ENCODE data around the gene TMEM151A.

Gene TMEM151A

DNA sequence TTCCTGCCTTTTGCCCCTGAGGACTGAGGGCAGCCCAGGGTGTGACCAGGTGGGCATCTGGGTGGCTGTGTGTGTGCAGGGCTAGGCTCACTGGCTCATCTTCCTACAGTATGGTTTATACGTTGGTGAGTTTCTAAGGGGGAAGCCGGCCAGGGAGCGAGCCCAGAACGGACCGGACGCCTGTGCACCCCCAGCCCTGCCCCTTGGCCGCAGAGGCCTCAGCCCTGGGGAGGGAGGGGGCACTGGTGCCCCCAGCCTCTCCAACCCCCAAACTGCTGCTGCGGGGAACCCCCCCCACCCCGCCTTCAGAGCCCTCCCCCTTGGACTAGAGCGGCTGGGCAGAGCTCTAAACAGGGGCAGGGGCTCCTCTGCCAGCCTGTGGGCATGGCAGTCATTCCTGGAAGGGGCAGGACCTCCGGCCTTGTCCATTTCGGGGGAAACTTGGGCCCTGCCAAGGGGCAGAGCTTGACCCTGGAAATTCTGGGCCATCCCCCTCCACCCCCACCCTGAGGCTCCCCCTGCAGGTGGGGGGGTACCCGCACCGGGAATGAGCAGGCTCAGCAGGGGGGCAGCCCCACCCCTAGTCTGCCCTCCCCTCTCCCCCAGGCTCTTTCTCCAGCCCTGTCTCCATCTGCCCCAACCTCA, 8.1 kb upstream of the TMEM151A start:
- no peak for DNase-seq

DNA sequence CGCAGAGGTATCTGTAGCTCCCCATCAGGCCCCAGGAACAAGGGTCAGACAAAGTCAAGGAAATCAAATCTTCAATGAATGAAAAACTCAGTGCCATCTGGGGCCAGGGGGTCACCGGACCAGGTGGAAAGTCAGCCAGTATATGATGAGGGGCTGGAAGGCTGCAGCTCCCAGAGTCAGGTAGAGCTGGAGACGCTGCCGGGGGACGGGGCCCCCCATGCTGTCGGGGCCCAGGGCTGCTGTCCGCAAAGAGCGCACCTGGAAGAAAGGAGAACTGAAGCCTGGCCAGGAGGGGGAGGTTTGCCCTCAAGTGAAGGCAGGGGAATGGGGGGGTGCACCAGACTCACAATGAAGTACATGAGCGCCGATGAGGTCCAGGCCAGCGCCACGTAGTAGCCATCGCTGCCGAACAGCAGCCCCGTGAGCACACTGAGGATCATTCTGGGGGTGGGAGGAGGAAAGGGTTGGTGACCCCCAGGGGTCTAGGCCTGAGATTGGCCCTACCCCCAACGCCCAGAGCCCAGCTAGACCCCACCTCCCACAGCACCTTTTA, 7.1 kb upstream of the TMEM151A start:
- no peak for DNase-seq

DNA sequence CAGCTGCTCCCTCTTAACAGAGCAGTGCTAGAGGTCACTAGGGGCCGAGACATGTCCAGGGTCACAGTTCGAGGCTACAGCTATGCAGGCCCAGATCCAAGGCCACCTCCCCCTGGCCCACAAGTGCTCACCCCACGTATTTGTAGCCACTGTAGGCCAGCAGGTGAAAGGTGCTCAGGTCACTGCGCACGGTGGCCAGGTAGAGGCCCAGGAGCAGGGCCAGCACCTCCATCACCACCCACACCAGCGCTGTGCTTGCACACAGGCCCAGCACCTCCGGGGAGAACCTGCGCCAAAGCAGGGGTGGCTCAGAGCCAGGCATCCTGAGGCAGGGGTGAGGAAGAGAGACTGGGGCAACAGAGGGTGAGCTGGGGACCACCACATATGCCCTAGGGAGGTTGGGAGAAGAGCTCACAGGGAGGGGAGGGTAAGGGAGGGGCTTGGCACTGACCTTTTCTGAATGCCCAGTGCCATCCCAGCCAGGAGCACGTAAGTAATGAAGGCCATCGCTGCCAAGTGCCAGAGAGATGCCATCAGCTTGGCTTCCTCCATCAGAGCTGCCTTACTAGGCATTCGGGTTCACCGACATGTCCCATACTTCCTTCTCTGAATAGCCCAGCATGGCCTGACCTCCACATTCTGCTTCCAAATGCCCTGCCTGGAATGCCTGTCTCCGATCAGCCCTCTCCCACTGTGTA, 6.3 kb upstream of the TMEM151A start:
- DNase-seq = no peak

DNA sequence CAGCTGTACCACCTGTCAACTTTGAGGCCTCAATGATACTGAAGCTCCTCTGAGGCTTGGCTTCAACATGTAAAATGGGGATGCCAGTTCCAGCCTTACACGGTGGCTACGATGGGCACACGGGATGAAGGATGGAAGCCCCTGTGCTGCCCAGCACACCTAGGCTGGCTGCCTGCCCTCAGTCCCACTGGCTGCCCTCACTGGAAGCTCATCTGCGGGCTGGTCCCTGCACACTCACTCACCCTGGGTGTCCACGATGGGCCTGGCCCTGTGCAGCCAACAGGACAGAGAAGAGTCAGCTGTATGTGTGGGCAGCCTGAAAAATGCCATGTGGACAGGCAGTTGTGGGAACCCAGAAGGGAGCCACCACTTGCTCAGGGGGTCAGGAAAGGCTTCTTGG, 5.0 kb upstream of the TMEM151A start:
- DNase-seq = no peak

DNA sequence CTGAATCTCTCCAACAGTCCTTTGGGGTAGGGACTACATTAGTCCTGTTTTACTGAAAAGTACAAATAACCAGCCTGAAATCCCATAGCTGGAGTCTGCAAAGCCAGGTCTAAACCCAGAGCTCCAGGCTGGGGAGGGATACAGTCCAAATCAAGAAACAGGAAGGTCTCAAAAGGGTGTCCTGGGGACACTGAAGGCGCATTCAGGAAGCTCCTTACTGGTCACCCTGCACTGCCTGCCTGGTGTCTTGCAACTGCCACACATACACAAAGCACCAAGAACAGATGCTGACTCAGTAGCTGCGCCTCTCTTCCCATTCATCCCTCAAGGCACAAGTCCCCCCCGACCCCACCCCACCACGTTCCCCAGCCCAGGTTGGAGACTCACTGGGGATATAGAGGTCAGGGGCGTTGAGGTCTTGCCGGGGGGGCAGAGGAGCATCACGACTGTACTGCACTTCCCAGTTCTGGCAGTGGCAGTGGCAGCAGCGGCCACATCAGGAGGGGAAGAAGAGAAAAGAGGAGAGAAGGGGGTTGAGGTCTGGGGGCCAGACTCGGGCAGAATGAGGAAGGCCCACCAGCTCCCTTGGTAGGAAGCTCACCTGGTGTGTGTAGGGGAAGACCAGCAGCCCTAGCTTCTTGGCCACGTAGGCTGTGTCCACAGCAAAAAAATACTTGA, 4.3 kb upstream of the TMEM151A start:
- DNase-seq = no peak

DNA sequence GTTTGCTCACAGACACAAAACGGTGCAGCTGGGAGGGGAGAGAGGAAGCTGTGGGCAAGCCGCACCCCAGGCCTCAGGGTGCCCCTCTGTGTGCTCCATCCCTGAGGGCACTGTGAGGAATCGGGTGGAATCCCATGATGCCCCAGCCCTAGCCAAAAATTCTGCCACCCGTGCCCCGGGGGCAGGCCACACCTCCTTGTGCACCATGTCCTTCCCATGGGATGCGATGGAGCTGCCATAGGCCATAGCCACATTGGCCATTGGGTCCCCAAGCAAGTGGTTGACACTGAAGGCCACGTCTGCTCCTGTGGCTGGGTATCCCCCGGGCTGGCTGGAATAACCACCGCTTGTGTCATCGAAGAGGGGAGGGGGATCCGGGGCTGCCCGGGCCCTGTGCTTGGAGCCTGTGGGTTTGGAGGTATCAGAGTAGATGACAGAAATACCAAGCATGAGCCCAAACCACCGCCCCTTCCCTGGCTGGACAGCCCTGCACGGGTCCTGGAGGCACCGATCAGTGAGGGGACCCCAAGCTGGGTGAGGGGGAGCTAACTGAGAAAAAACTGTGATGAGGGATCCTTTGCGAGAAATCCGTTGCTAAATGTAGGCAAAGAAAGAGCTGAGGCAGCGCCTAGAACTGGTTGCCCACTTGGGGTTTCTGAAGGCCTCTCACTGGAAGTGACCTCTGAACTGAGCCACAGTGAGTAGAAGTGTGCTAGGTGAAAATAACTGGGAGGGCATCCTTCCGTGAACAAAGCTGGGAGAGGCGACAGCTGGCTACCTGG, 3.6 kb upstream of the TMEM151A start:
- peak; percentile 62 for DNase-seq

DNA sequence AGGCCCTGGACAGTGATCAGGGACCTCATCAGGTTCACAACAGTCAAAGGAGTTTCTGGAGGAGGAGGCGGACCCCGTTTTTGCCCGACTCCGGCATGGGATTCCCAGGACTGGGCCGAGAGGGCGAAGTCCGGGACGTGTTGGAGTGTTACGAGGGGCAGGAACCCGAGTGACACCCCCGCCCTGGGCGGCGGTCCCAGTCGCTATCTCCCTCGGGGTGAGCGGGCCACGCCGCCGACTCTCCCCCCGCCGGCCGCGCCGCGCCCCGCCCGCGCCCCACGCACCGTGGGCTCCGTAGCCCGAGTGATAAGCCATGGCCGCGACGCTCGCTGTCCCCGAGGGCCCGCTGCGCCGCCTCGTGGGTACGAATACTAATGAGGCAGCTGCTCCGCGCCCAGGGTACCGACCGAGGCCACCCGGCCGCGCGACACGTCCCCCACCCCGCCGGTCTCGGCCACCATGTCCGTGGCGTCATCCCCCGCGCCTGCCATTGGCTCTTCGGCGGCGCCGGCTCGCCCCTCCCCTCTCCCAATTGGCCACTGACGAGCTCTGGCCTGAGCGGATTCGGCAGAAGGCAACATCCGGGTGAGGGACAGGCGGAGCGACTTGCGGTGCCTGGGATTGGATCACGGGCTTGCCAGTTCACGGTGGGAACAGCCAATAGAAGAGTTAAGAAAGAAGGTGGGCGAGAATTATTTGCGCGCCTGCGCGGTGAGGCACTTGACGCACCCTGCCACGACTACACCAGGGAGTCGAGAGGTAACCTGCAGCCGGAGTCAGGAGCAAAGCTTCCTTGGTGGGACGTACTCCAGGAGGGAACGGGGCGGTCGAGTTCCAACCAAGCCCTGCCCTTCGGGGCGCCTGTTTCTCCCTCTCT, 2.8 kb upstream of the TMEM151A start, which contains the start of gene YIF1A:
YIF1A (minus strand) TSS at position 473 of the 877 bp plus-strand sequence; CDS start at position 315, 158 bp downstream.
- peak; percentile 97 for DNase-seq

DNA sequence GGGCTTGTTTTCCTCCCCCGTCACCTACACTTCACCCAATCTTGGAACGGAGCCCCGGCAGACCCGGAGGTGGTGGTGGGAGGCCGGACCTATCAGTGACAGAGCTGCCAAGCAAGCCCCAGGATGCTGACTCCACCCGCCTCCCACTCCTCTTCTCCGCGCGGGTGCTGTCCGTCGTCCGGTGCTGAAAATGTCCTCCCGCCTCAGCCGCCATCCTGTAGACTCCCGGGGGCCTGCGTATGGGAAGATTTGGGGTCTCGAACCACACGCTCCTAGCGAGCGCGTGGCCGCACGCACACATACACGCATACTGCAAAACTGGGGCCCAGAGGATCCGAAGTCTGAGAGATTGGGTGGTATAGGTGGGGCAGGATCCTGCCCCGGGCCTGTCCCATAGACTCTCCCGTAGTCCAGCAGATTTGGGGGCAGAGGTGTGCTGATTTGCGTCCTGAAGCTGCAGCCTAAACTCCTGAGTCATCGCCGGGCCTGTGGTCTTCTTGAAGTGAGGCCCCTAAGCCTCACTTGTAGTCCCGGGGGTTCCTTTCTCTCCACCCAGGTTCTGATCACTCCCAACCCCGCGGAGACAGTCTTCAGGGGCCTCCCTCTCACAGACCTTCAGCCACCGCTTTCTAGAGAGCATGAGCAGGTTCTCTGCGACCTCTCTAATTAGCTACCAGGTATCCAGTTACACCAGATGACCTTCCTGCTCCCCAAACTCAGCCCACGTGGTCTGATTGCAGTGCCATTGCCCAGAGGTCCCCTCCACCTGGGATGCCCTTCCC, 2.0 kb upstream of the TMEM151A start:
- DNase-seq = no peak

DNA sequence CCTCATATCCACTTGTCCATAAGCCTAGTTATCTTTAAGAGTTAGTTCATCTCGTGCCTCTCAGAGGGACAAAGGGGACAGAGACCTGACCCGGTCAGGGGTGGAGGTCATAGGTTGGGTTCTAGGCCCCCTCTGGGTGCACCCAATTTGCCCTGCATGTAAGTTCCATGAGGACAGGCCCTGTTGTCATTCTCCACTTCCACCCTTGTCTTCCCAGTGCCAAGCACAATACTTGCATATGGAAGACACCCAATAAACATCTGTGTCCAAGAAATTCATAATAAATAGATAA, 1.4 kb upstream of the TMEM151A start:
- no peak for DNase-seq

DNA sequence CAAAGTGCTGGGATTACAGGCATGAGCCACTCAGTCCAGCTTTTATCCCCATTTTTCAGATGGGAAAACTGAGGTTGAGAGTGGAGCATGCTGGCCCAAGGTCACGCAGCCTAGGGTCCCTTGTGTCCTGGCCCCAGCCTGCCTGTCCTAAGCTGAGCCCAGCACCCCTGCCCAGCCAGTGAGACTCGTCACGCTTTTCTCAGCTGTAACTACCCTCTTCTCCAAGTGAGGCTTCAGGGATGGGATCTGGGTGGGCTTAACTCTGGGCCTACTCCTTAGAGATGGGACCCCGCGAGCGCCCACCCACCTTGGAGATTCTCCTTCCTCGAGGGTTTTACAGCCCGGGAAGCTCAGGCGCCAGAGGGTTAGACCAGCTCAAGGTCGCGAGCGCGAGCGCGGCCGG, 390 bp upstream of the TMEM151A start:
- DNase-seq = peak; percentile 47

DNA sequence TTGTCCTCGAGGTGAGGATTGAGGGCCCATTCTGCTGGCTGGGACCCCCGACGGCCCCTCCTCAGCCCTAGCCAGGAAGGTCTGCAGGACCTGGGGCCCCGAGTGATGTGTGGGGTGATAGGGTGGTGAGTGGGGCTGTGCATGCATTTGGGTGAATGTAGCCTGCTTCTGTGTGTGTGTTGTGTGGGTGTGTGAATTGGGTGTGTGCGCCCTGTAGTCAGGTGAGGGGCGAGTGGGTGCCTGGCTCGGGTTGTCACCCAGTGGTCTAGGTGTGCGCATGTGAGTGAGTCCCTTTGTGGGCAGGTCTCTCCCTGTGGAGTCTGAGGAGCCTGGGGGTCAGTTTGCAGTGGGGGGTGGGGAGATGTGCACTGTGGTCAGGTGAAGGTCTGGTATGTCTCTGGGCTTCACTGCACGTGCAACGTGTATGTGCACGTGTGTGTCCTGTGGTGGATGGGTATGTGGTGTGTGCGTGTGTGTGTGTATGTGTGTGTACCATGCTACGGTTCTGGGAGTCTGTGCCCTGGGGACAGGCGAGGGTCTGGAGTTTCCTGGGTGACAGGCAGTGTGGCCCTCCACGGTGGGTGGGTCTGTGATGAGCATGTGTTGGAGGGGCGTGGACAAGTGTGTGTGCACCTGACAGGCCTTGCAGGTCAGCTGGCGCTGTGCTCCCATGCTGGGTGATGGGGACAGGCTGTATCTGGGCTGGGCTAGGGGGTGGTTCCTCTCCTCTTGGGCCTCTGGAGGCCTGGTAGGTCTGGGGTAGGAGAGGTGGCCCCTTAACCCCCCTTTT, 1.0 kb downstream of the TMEM151A start:
- DNase-seq = peak; percentile 42

DNA sequence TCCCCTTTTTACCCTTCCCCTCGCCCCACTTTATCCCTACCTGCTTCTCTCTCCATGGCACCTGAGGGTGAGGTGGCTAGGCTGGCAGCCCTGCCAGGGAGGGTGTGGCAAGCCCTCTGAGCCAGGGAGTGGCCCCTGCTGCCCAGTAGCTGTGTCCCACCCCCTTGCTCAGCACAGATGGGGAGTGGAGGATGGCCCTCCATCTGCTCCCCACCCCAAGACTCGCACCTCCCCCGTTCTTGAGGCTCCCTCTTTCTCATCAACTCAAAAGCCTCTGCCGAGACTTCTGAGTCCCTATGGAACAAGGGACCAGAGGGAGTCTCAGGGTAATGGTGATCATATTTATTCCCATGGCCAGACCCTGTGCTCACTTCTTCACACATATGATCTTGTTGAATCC, 1.7 kb downstream of the TMEM151A start:
- no peak for DNase-seq

DNA sequence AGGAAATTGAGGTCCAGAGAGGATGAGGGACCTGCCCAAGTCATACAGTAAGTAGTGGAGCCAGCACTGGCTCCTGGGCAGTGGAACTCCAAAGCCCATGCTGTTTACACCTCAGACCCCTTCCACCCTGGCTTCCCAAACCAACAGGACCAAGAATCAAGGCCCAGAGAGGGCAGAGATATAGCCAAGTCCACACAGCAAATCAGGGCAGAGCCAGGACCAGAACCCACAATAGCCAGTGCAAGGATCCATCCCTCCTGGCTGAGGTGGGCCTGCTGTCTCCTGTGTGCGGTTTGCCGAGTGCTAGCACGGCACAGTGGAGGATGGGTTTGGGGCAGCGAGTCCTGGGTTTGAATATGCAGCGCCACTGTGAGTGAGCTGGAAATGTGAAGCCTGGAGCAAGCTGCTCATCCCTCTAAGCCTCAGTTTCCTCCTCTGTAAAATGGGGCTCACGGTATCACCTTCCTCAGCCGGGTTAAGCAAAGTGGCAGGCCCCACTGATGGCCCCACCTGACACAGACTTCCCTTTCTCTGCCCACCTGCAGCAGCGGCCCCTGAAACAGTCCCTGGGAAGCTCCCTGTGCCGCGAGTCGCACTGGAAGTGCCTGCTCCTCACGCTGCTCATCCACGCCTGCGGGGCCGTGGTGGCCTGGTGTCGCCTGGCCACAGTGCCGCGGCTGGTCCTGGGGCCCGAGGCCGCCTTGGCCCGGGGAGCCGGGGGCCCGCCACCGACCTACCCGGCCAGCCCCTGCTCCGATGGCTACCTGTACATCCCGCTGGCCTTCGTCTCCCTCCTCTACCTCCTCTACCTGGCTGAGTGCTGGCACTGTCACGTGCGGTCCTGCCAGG, 2.3 kb downstream of the TMEM151A start:
- DNase-seq = no peak

DNA sequence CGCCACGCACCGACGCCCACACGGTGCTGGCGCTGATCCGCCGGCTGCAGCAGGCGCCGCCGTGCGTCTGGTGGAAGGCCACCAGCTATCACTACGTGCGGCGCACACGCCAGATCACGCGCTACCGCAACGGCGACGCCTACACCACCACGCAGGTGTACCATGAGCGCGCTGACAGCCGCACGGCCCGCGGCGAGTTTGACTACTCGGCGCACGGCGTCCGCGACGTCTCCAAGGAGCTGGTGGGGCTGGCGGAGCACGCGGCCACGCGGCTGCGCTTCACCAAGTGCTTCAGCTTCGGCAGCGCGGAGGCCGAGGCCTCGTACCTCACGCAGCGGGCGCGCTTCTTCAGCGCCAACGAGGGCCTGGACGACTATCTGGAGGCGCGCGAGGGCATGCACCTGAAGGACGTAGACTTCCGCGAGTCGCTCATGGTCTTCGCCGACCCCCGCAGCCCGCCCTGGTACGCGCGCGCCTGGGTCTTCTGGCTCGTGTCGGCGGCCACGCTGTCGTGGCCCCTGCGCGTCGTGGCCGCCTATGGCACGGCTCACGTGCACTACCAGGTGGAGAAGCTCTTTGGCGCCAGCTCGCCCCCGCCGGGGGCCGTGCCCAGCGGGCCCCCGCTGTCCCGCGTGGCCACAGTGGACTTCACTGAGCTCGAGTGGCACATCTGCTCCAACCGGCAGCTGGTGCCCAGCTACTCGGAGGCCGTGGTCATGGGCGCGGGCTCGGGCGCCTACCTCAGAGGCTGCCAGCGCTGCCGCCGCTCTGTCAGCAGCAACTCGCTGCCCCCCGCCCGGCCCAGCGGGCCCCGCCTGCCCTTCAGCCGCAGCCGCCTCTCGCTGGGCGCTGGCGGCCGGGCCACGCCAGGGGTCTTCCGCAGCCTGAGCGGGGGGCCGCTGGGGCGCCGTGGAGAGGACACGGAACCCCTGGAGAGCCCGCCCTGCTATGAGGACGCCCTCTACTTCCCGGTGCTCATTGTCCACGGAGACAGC, 3.2 kb downstream of the TMEM151A start:
- no peak for DNase-seq

DNA sequence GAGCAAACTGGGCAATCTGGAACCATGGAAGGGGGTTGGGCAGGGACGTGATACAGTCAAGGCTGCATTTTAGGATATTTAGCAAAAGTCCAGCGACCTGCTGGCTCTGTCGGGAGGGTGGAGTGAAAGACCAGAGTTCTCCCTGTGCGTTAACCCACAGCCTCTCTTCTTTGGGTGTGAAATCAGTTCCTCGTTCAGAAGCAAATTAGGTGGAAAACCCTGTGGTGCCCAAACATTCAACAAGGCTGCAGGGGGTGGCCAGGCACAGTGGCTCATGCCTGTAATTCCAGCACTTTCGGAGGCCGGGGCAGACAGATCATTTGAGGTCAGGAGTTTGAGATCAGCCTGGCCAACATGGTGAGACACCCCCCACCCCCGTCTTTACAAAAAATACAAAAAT, 5.9 kb downstream of the TMEM151A start:
- DNase-seq = no peak

DNA sequence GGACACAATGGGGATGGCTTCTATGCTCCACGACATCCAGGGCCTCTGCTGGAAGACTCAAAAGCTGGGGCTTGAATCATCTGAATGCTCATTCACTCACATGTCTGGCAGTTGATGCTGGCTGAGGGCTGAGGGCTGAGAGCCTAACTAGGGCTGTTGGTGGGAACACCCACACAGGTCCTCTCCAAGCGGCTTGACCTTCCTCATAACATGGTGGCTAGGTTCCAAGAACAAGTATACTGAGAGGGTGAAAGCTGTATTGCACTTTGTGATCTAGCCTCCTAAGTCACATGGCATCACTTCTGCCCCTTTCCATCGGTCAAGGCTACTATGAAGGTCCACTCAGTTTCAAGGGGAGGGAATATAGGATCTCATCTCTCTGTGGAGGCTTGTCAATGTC, 7.5 kb downstream of the TMEM151A start:
- no peak for DNase-seq

DNA sequence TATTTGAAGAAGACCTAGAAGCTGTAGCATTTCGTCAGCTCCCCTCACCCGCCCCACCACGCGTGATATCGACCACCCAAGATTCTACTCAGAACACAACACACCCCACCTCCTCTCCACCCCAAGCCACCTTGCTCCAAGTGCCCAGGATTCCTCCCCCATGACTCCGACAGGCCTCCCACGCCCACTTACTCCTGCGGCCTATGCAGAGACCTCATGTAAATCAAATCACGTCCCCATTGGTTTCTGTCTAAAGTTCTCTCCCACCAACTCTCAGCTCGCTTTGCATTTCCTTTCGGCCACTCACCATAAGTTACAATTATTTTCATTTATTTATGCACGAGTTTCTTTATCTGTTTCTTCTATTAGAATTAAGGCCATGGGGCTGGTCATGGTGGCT, 11.0 kb downstream of the TMEM151A start:
- no peak for DNase-seq

DNA sequence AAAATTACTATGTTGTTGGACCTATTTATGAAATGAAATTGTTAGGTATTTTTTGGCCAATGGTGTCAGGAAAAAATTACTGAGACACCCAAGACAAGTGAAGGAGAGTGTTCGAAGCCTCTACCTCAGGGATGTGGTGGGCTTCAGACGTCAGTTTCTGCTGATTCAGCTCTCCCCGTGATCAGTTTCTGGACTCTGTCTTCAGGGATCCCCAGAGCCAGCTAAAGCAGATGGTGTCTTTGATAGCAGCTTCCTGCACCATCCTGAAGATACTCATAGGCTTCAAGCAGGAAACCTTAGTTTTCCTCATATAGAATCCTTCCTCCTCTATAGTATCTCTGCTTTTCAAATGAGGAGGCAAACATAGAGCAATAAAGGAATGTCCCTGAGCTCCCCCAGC, 17.8 kb downstream of the TMEM151A start:
- no peak for DNase-seq

All from retina (tissue), 1 donor.